HUES6 (cell line): ENCODE results near the gene SYNGAP1.

Experiments used
- H3K27ac ChIP-seq: 2 replicates; pipeline ENCODE4 v1.7.0; 2013; ENCODE audit warnings: low read depth, mild to moderate bottlenecking, low read length, inconsistent platforms
- H3K27me3 ChIP-seq: 2 replicates; pipeline ENCODE4 v1.6.1; 2013; ENCODE audit warnings: low read length; ENCODE audit not compliant: control insufficient read depth, insufficient read depth
- H3K36me3 ChIP-seq: 2 replicates; pipeline ENCODE4 v1.6.1; 2013; ENCODE audit warnings: low read length; ENCODE audit not compliant: control insufficient read depth, insufficient read depth
- H3K4me1 ChIP-seq: 2 replicates; pipeline ENCODE4 v1.6.1; 2013; ENCODE audit warnings: low read length; ENCODE audit not compliant: control insufficient read depth, insufficient read depth
- H3K4me3 ChIP-seq: 2 replicates; pipeline ENCODE4 v1.5.1; 2013; ENCODE audit warnings: low read depth, low read length
- H3K9ac ChIP-seq: one replicate; pipeline ENCODE4 v1.6.1; 2013; ENCODE audit warnings: mild to moderate bottlenecking, low read length
- H3K9me3 ChIP-seq: 2 replicates; pipeline ENCODE4 v1.6.1; 2013; ENCODE audit warnings: low read depth, low read length; ENCODE audit not compliant: control insufficient read depth, insufficient read depth

SYNGAP1 gene

GRCh38 chr6:33443025-33443424, 23.2 kb downstream of the SYNGAP1 start:
- no peak overlapping the region for H3K9ac ChIP-seq
- no peak overlapping the region for H3K4me3 ChIP-seq
- no peaks in the 10 kb centered on the region for H3K4me1 ChIP-seq
- no peaks in the 10 kb centered on the region for H3K27me3 ChIP-seq
- no peak overlapping the region for H3K27ac ChIP-seq
- no peaks in the 10 kb centered on the region for H3K9me3 ChIP-seq
- peaks cover 94% of the 10 kb centered on the region for H3K36me3 ChIP-seq

GRCh38 chr6:33443619-33444504, 24.0 kb downstream of the SYNGAP1 start:
- H3K27ac ChIP-seq: no peak overlapping the region
- H3K36me3 ChIP-seq: peaks cover 94% of the 10 kb centered on the region
- no peaks in the 10 kb centered on the region for H3K4me1 ChIP-seq
- H3K9me3 ChIP-seq: no peaks in the 10 kb centered on the region
- no peak overlapping the region for H3K9ac ChIP-seq
- H3K4me3 ChIP-seq: no peak overlapping the region
- H3K27me3 ChIP-seq: no peaks in the 10 kb centered on the region

- no peak overlapping the region for H3K4me3 ChIP-seq
- H3K27me3 ChIP-seq: no peaks in the 10 kb centered on the region
- no peaks in the 10 kb centered on the region for H3K9me3 ChIP-seq
- H3K27ac ChIP-seq: no peak overlapping the region
- no peaks in the 10 kb centered on the region for H3K4me1 ChIP-seq
- peaks cover 96% of the 10 kb centered on the region for H3K36me3 ChIP-seq
- H3K9ac ChIP-seq: no peak overlapping the region
Measured at GRCh38 chr6:33445119-33445603, 25.3 kb downstream of the SYNGAP1 start.

- no peak overlapping the region for H3K4me3 ChIP-seq
- H3K27me3 ChIP-seq: no peaks in the 10 kb centered on the region
- no peaks in the 10 kb centered on the region for H3K4me1 ChIP-seq
- no peak overlapping the region for H3K9ac ChIP-seq
- H3K36me3 ChIP-seq: peaks cover 94% of the 10 kb centered on the region
- H3K27ac ChIP-seq: no peak overlapping the region
- H3K9me3 ChIP-seq: no peaks in the 10 kb centered on the region
Measured at GRCh38 chr6:33446356-33446755, 26.5 kb downstream of the SYNGAP1 start.

- H3K9ac ChIP-seq: no peak overlapping the region
- no peaks in the 10 kb centered on the region for H3K27me3 ChIP-seq
- H3K27ac ChIP-seq: no peak overlapping the region
- peaks cover 66% of the 10 kb centered on the region for H3K36me3 ChIP-seq
- peaks cover 8% of the 10 kb centered on the region for H3K4me1 ChIP-seq
- H3K9me3 ChIP-seq: no peaks in the 10 kb centered on the region
- H3K4me3 ChIP-seq: no peak overlapping the region
Measured at GRCh38 chr6:33450434-33450833, 30.6 kb downstream of the SYNGAP1 start.

GRCh38 chr6:33451606-33452005, 31.7 kb downstream of the SYNGAP1 start:
- Histone ChIP-seq H3K27me3 (no peaks in the 10 kb centered on the region), H3K4me1 (peaks cover 8% of the 10 kb centered on the region), H3K9ac (no peak overlapping the region), H3K9me3 (no peaks in the 10 kb centered on the region), H3K4me3 (no peak overlapping the region), H3K36me3 (peaks cover 67% of the 10 kb centered on the region), H3K27ac (no peak overlapping the region)

GRCh38 chr6:33452496-33452895, 32.6 kb downstream of the SYNGAP1 start:
- H3K4me1 ChIP-seq: peaks cover 8% of the 10 kb centered on the region
- H3K36me3 ChIP-seq: peaks cover 67% of the 10 kb centered on the region
- no peak overlapping the region for H3K4me3 ChIP-seq
- H3K27ac ChIP-seq: no peak overlapping the region
- H3K27me3 ChIP-seq: no peaks in the 10 kb centered on the region
- H3K9ac ChIP-seq: no peak overlapping the region
- no peaks in the 10 kb centered on the region for H3K9me3 ChIP-seq

- Histone ChIP-seq H3K9me3 (no peaks in the 10 kb centered on the region), H3K36me3 (peaks cover 58% of the 10 kb centered on the region), H3K27me3 (no peaks in the 10 kb centered on the region), H3K9ac (peak overlapping the region; percentile 71), H3K27ac (no peak overlapping the region), H3K4me3 (peak overlapping the region; percentile 93), H3K4me1 (peaks cover 8% of the 10 kb centered on the region)
Measured at GRCh38 chr6:33453393-33454008, 33.6 kb downstream of the SYNGAP1 start.

GRCh38 chr6:33454009-33454946, 34.4 kb downstream of the SYNGAP1 start, which contains the start of gene ZBTB9:
Gene ZBTB9, plus strand, starts transcription at chr6:33454576. Its CDS starts 525 bp downstream, at chr6:33455101.
- Histone ChIP-seq H3K36me3 (peaks cover 50% of the 10 kb centered on the region), H3K4me1 (peaks cover 8% of the 10 kb centered on the region), H3K4me3 (peak within 1 kb of the TSS; percentile 93), H3K27me3 (no peaks in the 10 kb centered on the region), H3K9me3 (no peaks in the 10 kb centered on the region), H3K9ac (peak within 1 kb of the TSS; percentile 85), H3K27ac (peak within 1 kb of the TSS; percentile 14; the same call in 1 of the 2 replicates)

GRCh38 chr6:33455051-33455450, 35.2 kb downstream of the SYNGAP1 start:
- Histone ChIP-seq H3K9ac (peak overlapping the region; percentile 85), H3K27me3 (no peaks in the 10 kb centered on the region), H3K9me3 (no peaks in the 10 kb centered on the region), H3K4me1 (peaks cover 8% of the 10 kb centered on the region), H3K4me3 (peak overlapping the region; percentile 93), H3K36me3 (peaks cover 42% of the 10 kb centered on the region), H3K27ac (no peak overlapping the region)
